Measurements from ENCODE around the gene HES2. TPM values are rescaled to one million over a fixed set of nuclear protein-coding genes. Genes with fewer than 3 reads are reported as not detected.

HES2 gene
- total RNA-seq, 1 experiment from 2014 or later = not detected

GRCh38 chr1:6426277-6426971, 6.7 kb upstream of the HES2 start:
- Histone ChIP-seq H3K79me2 (ENCODE audit: low read length) (no peaks in the 10 kb centered on the region), H3K4me3 (ENCODE audit: low read length) (no peak overlapping the region), H3K4me2 (ENCODE audit: low read depth, low read length, poor library complexity, severe bottlenecking) (no peak overlapping the region), H4K20me1 (ENCODE audit: insufficient read depth, low read depth, low read length) (no peaks in the 10 kb centered on the region), H3K9me3 (ENCODE audit: low read length) (no peaks in the 10 kb centered on the region), H3K9me2 (replicated peaks; ENCODE audit: insufficient read depth, low read length) (no peaks in the 10 kb centered on the region), H3K9ac (ENCODE audit: low read length) (no peak overlapping the region), H2AFZ (ENCODE audit: low read length) (no peak overlapping the region), H3K4me1 (ENCODE audit: low read length) (no peaks in the 10 kb centered on the region; the same call in 1 of the 2 replicates), H3K27me3 (ENCODE audit: low read length) (no peaks in the 10 kb centered on the region), H3K36me3 (ENCODE audit: insufficient read depth, low read length) (no peaks in the 10 kb centered on the region), H3K27ac (ENCODE audit: low read length) (no peak overlapping the region)
- DNase-seq = no peak

- H3K9me3 ChIP-seq (ENCODE audit: low read length) = no peaks in the 10 kb centered on the region
- no peak overlapping the region for H2AFZ ChIP-seq (ENCODE audit: low read length)
- no peak overlapping the region for H3K4me2 ChIP-seq (ENCODE audit: low read depth, low read length, poor library complexity, severe bottlenecking)
- H3K9ac ChIP-seq (ENCODE audit: low read length) = no peak overlapping the region
- no peaks in the 10 kb centered on the region for H3K27me3 ChIP-seq (ENCODE audit: low read length)
- no peaks in the 10 kb centered on the region for H3K79me2 ChIP-seq (ENCODE audit: low read length)
- no peaks in the 10 kb centered on the region; the same call in 1 of the 2 replicates for H3K4me1 ChIP-seq (ENCODE audit: low read length)
- DNase-seq = no peak
- no peaks in the 10 kb centered on the region for H4K20me1 ChIP-seq (ENCODE audit: insufficient read depth, low read depth, low read length)
- no peaks in the 10 kb centered on the region for H3K36me3 ChIP-seq (ENCODE audit: insufficient read depth, low read length)
- no peak overlapping the region for H3K27ac ChIP-seq (ENCODE audit: low read length)
- no peak overlapping the region for H3K4me3 ChIP-seq (ENCODE audit: low read length)
- no peaks in the 10 kb centered on the region for H3K9me2 ChIP-seq (replicated peaks; ENCODE audit: insufficient read depth, low read length)
Measured at GRCh38 chr1:6425658-6426057, 5.9 kb upstream of the HES2 start.

GRCh38 chr1:6424619-6425593, 5.2 kb upstream of the HES2 start, which contains the start of gene ESPN:
TSS of gene ESPN (plus strand) at chr1:6424776. CDS start at chr1:6424956, 180 bp downstream.
- Histone ChIP-seq H2AFZ (ENCODE audit: low read length) (no peak within 1 kb of the TSS), H3K4me3 (ENCODE audit: low read length) (no peak within 1 kb of the TSS), H3K27me3 (ENCODE audit: low read length) (no peaks in the 10 kb centered on the region), H3K27ac (ENCODE audit: low read length) (no peak within 1 kb of the TSS), H4K20me1 (ENCODE audit: insufficient read depth, low read depth, low read length) (no peaks in the 10 kb centered on the region), H3K36me3 (ENCODE audit: insufficient read depth, low read length) (no peaks in the 10 kb centered on the region), H3K9me2 (replicated peaks; ENCODE audit: insufficient read depth, low read length) (no peaks in the 10 kb centered on the region), H3K9me3 (ENCODE audit: low read length) (no peaks in the 10 kb centered on the region), H3K9ac (ENCODE audit: low read length) (no peak within 1 kb of the TSS), H3K79me2 (ENCODE audit: low read length) (no peaks in the 10 kb centered on the region), H3K4me2 (ENCODE audit: low read depth, low read length, poor library complexity, severe bottlenecking) (no peak within 1 kb of the TSS), H3K4me1 (ENCODE audit: low read length) (no peaks in the 10 kb centered on the region; the same call in 1 of the 2 replicates)
- no peak for DNase-seq

GRCh38 chr1:6424000-6424565, 4.4 kb upstream of the HES2 start:
- Histone ChIP-seq H3K9ac (ENCODE audit: low read length) (no peak overlapping the region), H3K4me2 (ENCODE audit: low read depth, low read length, poor library complexity, severe bottlenecking) (no peak overlapping the region), H3K27me3 (ENCODE audit: low read length) (no peaks in the 10 kb centered on the region)

GRCh38 chr1:6423321-6423999, 3.7 kb upstream of the HES2 start:
- Histone ChIP-seq H3K36me3 (ENCODE audit: insufficient read depth, low read length) (no peaks in the 10 kb centered on the region), H3K27me3 (ENCODE audit: low read length) (no peaks in the 10 kb centered on the region), H3K4me3 (ENCODE audit: low read length) (no peak overlapping the region), H3K9me3 (ENCODE audit: low read length) (no peaks in the 10 kb centered on the region), H3K9ac (ENCODE audit: low read length) (no peak overlapping the region), H3K27ac (ENCODE audit: low read length) (no peak overlapping the region), H3K4me2 (ENCODE audit: low read depth, low read length, poor library complexity, severe bottlenecking) (no peak overlapping the region), H4K20me1 (ENCODE audit: insufficient read depth, low read depth, low read length) (no peaks in the 10 kb centered on the region), H3K9me2 (replicated peaks; ENCODE audit: insufficient read depth, low read length) (no peaks in the 10 kb centered on the region), H3K79me2 (ENCODE audit: low read length) (no peaks in the 10 kb centered on the region), H3K4me1 (ENCODE audit: low read length) (no peaks in the 10 kb centered on the region; the same call in 1 of the 2 replicates), H2AFZ (ENCODE audit: low read length) (no peak overlapping the region)
- peak; percentile 79 for DNase-seq

More at GRCh38 chr1:6424000-6424565, 4.4 kb upstream of the HES2 start:
- Histone ChIP-seq H3K79me2 (ENCODE audit: low read length) (no peaks in the 10 kb centered on the region), H3K4me3 (ENCODE audit: low read length) (no peak overlapping the region), H3K36me3 (ENCODE audit: insufficient read depth, low read length) (no peaks in the 10 kb centered on the region), H3K9me2 (replicated peaks; ENCODE audit: insufficient read depth, low read length) (no peaks in the 10 kb centered on the region), H4K20me1 (ENCODE audit: insufficient read depth, low read depth, low read length) (no peaks in the 10 kb centered on the region), H2AFZ (ENCODE audit: low read length) (no peak overlapping the region), H3K27ac (ENCODE audit: low read length) (no peak overlapping the region), H3K4me1 (ENCODE audit: low read length) (no peaks in the 10 kb centered on the region; the same call in 1 of the 2 replicates), H3K9me3 (ENCODE audit: low read length) (no peaks in the 10 kb centered on the region)
- DNase-seq = no peak

GRCh38 chr1:6421266-6421665, 1.5 kb upstream of the HES2 start:
- no peak for DNase-seq
- Histone ChIP-seq H3K4me2 (ENCODE audit: low read depth, low read length, poor library complexity, severe bottlenecking) (no peak overlapping the region), H3K9me2 (replicated peaks; ENCODE audit: insufficient read depth, low read length) (no peaks in the 10 kb centered on the region), H3K79me2 (ENCODE audit: low read length) (no peaks in the 10 kb centered on the region), H4K20me1 (ENCODE audit: insufficient read depth, low read depth, low read length) (no peaks in the 10 kb centered on the region), H2AFZ (ENCODE audit: low read length) (no peak overlapping the region), H3K4me3 (ENCODE audit: low read length) (no peak overlapping the region), H3K4me1 (ENCODE audit: low read length) (no peaks in the 10 kb centered on the region; the same call in 1 of the 2 replicates), H3K27me3 (ENCODE audit: low read length) (no peaks in the 10 kb centered on the region), H3K9me3 (ENCODE audit: low read length) (no peaks in the 10 kb centered on the region), H3K27ac (ENCODE audit: low read length) (no peak overlapping the region), H3K36me3 (ENCODE audit: insufficient read depth, low read length) (no peaks in the 10 kb centered on the region), H3K9ac (ENCODE audit: low read length) (no peak overlapping the region)

- H3K27me3 ChIP-seq (ENCODE audit: low read length) = no peaks in the 10 kb centered on the region
- no peak overlapping the region for H3K4me2 ChIP-seq (ENCODE audit: low read depth, low read length, poor library complexity, severe bottlenecking)
- no peaks in the 10 kb centered on the region for H3K79me2 ChIP-seq (ENCODE audit: low read length)
- no peaks in the 10 kb centered on the region for H4K20me1 ChIP-seq (ENCODE audit: insufficient read depth, low read depth, low read length)
- H3K4me1 ChIP-seq (ENCODE audit: low read length) = no peaks in the 10 kb centered on the region; the same call in 1 of the 2 replicates
- no peak overlapping the region for H2AFZ ChIP-seq (ENCODE audit: low read length)
- no peaks in the 10 kb centered on the region for H3K9me3 ChIP-seq (ENCODE audit: low read length)
- DNase-seq = no peak
- no peaks in the 10 kb centered on the region for H3K9me2 ChIP-seq (replicated peaks; ENCODE audit: insufficient read depth, low read length)
- no peak overlapping the region for H3K9ac ChIP-seq (ENCODE audit: low read length)
- no peak overlapping the region for H3K27ac ChIP-seq (ENCODE audit: low read length)
- no peak overlapping the region for H3K4me3 ChIP-seq (ENCODE audit: low read length)
- H3K36me3 ChIP-seq (ENCODE audit: insufficient read depth, low read length) = no peaks in the 10 kb centered on the region
Measured at GRCh38 chr1:6420454-6421042, 829 bp upstream of the HES2 start.

All from Karpas-422 (cell line).